ENCODE measurements around the gene CLEC4E.

CLEC4E gene

GRCh38 chr12:8572507-8572906, 31.8 kb upstream of the CLEC4E start:
- TF ChIP-seq TAF1 (IDR thresholded peaks at IDR 0.05; ENCODE audit: borderline replicate concordance, insufficient read depth, low read length) (no peak), POLR2AphosphoS5 (IDR thresholded peaks at IDR 0.05; ENCODE audit: low read depth, low read length) (no peak)

DNA sequence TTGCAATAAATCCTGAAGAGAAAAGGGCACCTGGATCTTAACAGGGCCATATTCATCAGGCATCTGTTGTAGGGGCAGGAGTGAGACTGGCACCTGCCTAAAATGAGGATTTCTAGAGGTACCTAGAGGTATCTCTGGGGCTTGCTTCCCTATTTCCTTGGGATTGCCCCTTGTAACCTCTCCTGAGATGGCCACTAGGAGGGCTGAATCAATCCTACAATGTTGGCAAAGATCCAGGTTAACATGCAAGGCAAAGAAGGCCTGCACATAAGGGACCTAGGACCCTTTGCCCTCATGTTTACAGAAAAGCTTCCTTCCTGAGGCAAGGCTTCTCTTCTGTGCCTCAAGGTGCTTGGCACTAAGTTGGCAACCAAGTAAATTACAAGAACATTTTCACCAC, 25.8 kb upstream of the CLEC4E start:
- TF ChIP-seq POLR2AphosphoS5 (IDR thresholded peaks at IDR 0.05; ENCODE audit: low read depth, low read length) (no peak), SIN3A (IDR thresholded peaks at IDR 0.05; ENCODE audit: borderline replicate concordance, insufficient read depth, low read length) (no peak), FOXP2 (optimal IDR thresholded peaks at IDR 0.05; ENCODE audit: borderline replicate concordance, extremely low read depth, extremely low read length, insufficient read depth) (no peak), TAF1 (IDR thresholded peaks at IDR 0.05; ENCODE audit: borderline replicate concordance, insufficient read depth, low read length) (no peak)
- TF ChIP-seq, protein P1, sequence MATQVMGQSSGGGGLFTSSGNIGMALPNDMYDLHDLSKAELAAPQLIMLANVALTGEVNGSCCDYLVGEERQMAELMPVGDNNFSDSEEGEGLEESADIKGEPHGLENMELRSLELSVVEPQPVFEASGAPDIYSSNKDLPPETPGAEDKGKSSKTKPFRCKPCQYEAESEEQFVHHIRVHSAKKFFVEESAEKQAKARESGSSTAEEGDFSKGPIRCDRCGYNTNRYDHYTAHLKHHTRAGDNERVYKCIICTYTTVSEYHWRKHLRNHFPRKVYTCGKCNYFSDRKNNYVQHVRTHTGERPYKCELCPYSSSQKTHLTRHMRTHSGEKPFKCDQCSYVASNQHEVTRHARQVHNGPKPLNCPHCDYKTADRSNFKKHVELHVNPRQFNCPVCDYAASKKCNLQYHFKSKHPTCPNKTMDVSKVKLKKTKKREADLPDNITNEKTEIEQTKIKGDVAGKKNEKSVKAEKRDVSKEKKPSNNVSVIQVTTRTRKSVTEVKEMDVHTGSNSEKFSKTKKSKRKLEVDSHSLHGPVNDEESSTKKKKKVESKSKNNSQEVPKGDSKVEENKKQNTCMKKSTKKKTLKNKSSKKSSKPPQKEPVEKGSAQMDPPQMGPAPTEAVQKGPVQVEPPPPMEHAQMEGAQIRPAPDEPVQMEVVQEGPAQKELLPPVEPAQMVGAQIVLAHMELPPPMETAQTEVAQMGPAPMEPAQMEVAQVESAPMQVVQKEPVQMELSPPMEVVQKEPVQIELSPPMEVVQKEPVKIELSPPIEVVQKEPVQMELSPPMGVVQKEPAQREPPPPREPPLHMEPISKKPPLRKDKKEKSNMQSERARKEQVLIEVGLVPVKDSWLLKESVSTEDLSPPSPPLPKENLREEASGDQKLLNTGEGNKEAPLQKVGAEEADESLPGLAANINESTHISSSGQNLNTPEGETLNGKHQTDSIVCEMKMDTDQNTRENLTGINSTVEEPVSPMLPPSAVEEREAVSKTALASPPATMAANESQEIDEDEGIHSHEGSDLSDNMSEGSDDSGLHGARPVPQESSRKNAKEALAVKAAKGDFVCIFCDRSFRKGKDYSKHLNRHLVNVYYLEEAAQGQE (IDR thresholded peaks at IDR 0.05; ENCODE audit: insufficient read depth in 1 of 2, low read depth in 2 of 2, low read length in 2 of 2) = no peak

DNA sequence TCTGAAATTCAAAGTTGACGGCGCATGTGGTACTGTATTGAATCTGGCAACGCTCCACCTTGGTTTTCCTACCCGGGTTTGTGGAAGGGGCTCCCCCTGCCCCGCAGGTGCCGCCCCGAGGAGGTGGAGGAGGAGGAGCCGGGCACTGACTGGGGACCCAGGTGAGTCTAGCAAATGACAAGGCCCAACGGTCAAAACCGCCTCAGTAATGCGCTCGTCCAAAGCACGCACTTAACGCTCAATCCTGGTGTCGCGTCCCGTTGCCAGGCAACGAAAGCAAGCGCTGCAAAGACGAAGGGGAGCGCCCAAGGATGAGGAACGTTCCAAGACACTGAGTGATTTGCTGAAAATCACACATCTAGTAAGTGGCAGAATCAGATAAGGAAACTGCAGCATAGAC, 24.0 kb upstream of the CLEC4E start:
- TF ChIP-seq FOXP2 (optimal IDR thresholded peaks at IDR 0.05; ENCODE audit: borderline replicate concordance, extremely low read depth, extremely low read length, insufficient read depth) (no peak), TAF1 (IDR thresholded peaks at IDR 0.05; ENCODE audit: borderline replicate concordance, insufficient read depth, low read length) (no peak), SIN3A (IDR thresholded peaks at IDR 0.05; ENCODE audit: borderline replicate concordance, insufficient read depth, low read length) (no peak), POLR2AphosphoS5 (IDR thresholded peaks at IDR 0.05; ENCODE audit: low read depth, low read length) (no peak)
- TF ChIP-seq, protein P1 (IDR thresholded peaks at IDR 0.05; ENCODE audit: insufficient read depth in 1 of 2, low read depth in 2 of 2, low read length in 2 of 2) = no peak

DNA sequence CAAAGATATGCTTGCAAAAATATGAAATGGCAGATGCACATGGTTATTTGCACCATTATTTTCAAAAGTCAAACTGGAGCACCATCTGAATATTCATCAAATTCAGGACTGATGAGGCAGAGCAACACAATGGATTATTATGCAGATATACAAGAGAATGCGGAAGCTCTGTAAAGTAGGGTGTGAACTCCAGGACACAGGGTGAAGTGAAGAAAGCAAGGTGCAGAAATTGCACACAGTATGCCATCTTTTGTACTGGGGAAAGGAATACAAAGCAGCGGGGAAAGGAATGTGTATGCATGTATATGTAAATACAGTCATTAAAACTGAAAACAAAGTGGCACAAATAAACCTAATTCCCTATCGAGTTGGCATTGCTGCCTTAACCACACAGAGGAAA, 22.7 kb upstream of the CLEC4E start:
- TF ChIP-seq TAF1 (IDR thresholded peaks at IDR 0.05; ENCODE audit: borderline replicate concordance, insufficient read depth, low read length) (no peak), POLR2AphosphoS5 (IDR thresholded peaks at IDR 0.05; ENCODE audit: low read depth, low read length) (no peak), FOXP2 (optimal IDR thresholded peaks at IDR 0.05; ENCODE audit: borderline replicate concordance, extremely low read depth, extremely low read length, insufficient read depth) (no peak), SIN3A (IDR thresholded peaks at IDR 0.05; ENCODE audit: borderline replicate concordance, insufficient read depth, low read length) (no peak)
- TF ChIP-seq, protein P1 (IDR thresholded peaks at IDR 0.05; ENCODE audit: insufficient read depth in 1 of 2, low read depth in 2 of 2, low read length in 2 of 2) = no peak

DNA sequence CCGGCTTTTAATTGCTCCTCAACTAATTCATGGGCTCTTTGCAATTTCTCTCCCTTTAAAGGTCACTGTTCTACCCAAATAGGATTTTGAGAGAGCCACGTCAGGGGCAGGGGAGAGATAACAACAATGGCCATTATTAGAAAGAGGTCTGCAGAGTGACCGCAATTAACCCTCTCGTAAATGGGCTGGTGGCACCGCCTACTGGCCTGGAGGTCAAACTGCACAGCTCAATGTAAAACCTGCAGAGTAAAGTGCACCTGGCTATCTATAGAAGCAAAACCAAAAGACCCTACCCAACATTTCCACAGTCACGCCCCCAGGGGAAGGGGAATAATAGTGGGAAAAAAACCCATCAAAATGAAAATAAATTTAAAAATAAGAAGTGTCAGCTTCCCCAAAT, 21.6 kb upstream of the CLEC4E start:
- no peak for TF ChIP-seq FOXP2 (optimal IDR thresholded peaks at IDR 0.05; ENCODE audit: borderline replicate concordance, extremely low read depth, extremely low read length, insufficient read depth)
- TF ChIP-seq TAF1 (IDR thresholded peaks at IDR 0.05; ENCODE audit: borderline replicate concordance, insufficient read depth, low read length) = no peak

DNA sequence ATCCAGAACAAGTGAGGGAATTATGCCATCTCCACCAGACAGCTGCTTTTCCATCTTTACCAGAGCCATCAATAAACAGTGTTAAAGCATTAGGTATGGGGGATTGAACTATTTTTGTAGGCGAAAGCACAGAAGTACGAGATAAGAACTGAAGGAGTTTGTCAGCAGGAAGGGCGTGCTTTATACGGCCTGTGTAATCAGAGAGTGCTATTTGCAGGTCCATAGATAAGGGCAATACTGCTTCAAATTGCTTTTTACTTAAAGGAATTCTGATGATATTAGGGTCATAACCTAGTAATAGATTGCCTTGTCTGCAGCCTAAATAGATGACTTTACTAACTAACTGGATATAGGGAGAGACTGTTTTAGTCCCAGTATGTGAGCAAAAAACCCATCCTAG, 20.3 kb upstream of the CLEC4E start:
- TF ChIP-seq FOXP2 (optimal IDR thresholded peaks at IDR 0.05; ENCODE audit: borderline replicate concordance, extremely low read depth, extremely low read length, insufficient read depth) = no peak
- TF ChIP-seq, protein P1 (IDR thresholded peaks at IDR 0.05; ENCODE audit: insufficient read depth in 1 of 2, low read depth in 2 of 2, low read length in 2 of 2) = no peak
- TF ChIP-seq SIN3A (IDR thresholded peaks at IDR 0.05; ENCODE audit: borderline replicate concordance, insufficient read depth, low read length) = no peak
